ENCODE measurements around the gene SLC38A3. TPM values are rescaled to one million over a fixed set of nuclear protein-coding genes. Genes with fewer than 3 reads are reported as not detected.
A peak's percentile ranks its signal among the peaks of the same experiment; 100 is the strongest.

The SLC38A3 gene
- 0.43 TPM for polyA plus RNA-seq (2012; ENCODE audit: insufficient read depth, insufficient read length, low read depth)

DNA sequence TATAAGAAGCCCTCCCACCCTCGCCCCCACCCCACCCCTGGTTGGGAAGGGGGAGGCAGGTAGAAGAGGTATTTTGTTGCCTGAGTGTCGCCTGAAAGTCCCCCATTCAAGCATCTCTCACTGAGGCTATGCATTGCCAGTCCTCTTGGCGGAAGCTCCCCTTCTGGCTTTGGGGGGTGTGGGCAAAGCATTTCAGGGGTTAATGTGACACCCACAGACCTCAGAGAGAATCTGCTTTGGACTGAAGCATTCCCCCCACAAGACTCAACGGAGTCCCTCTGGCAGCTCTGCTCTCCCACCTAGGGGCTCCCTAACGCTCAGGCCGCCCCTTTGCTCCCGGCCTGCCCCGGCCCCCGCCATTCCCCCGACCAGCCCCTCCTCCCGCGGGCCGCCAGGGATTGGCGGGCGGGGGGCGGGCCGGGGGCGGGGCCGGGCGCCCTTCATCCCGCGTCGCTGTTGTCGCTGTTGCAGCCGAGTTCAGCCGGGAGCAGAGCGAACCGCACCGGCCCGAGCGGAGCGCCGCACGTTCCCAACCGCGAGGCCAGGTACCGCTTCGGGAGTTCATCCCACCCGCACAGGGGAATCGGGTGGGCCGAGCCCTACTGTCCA, at the start of gene SLC38A3:
SLC38A3 (plus strand) TSS at position 468 of the 609 bp plus-strand sequence. CDS start 8,929 bp downstream, outside the sequence.
- TF ChIP-seq, protein P1, sequence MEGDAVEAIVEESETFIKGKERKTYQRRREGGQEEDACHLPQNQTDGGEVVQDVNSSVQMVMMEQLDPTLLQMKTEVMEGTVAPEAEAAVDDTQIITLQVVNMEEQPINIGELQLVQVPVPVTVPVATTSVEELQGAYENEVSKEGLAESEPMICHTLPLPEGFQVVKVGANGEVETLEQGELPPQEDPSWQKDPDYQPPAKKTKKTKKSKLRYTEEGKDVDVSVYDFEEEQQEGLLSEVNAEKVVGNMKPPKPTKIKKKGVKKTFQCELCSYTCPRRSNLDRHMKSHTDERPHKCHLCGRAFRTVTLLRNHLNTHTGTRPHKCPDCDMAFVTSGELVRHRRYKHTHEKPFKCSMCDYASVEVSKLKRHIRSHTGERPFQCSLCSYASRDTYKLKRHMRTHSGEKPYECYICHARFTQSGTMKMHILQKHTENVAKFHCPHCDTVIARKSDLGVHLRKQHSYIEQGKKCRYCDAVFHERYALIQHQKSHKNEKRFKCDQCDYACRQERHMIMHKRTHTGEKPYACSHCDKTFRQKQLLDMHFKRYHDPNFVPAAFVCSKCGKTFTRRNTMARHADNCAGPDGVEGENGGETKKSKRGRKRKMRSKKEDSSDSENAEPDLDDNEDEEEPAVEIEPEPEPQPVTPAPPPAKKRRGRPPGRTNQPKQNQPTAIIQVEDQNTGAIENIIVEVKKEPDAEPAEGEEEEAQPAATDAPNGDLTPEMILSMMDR (IDR thresholded peaks at IDR 0.05; ENCODE audit: low read depth, low read length), result no peak
- no peaks in the 10 kb centered on the region for H3K9me3 ChIP-seq
- H3K36me3 ChIP-seq, result no peaks in the 10 kb centered on the region
- DNase-seq, result peak; percentile 56
- no peaks in the 10 kb centered on the region for H3K4me1 ChIP-seq
- peaks cover 8% of the 10 kb centered on the region for H3K27me3 ChIP-seq
- H3K4me3 ChIP-seq (ENCODE audit: low read depth, low read length), result peak within 1 kb of the TSS; percentile 44

DNA sequence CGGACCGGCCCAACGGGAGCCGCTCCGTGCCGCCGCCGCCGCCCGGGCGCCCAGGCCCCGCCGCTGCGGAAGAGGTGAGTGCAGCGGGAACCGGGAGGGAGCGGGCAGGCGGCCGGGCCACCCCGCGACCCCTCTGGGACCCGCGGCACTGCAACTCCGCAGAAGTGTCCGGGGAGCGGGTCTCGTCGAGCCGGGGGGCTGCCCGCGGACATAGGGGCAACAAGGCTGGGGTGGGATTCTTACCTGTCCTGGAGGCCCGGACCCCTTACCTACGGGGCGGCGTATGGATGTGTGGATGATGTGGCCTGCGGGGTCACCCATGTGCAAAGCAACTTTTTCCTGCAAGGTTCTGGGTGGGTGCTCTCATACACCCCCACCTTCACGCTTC, 49.6 kb upstream of the SLC38A3 start:
- H3K36me3 ChIP-seq, result no peaks in the 10 kb centered on the region
- no peaks in the 10 kb centered on the region for H3K27me3 ChIP-seq
- peaks cover 10% of the 10 kb centered on the region for H3K4me1 ChIP-seq
- H3K9me3 ChIP-seq, result no peaks in the 10 kb centered on the region
- TF ChIP-seq, protein P1 (IDR thresholded peaks at IDR 0.05; ENCODE audit: low read depth, low read length), result no peak
- no peak for DNase-seq
- H3K4me3 ChIP-seq (ENCODE audit: low read depth, low read length), result peak overlapping the region; percentile 50

DNA sequence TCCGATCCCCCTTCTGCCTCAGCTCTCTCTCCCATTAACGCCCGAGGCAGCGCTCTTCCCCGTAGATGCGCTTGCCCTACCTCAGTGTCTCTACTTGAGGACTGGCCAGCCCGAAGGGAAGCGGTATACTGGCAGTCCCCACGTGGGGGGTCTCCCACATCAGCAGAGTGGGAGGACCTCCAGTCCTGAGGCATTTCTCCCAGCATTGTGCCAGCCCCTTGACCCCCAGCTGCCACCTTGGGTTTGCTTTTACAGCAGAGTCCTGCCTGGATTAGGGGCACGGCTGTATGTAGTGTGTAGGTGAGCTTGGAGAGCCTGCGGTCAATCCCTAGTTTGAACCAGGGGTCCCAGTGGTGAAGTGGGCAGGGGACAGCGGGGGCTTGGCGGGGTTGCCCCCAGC, 49.2 kb upstream of the SLC38A3 start:
- no peaks in the 10 kb centered on the region for H3K36me3 ChIP-seq
- TF ChIP-seq, protein P1 (IDR thresholded peaks at IDR 0.05; ENCODE audit: low read depth, low read length), result no peak
- H3K9me3 ChIP-seq, result no peaks in the 10 kb centered on the region
- H3K4me3 ChIP-seq (ENCODE audit: low read depth, low read length), result peak overlapping the region; percentile 50
- no peaks in the 10 kb centered on the region for H3K27me3 ChIP-seq
- H3K4me1 ChIP-seq, result peaks cover 9% of the 10 kb centered on the region
- no peak for DNase-seq

DNA sequence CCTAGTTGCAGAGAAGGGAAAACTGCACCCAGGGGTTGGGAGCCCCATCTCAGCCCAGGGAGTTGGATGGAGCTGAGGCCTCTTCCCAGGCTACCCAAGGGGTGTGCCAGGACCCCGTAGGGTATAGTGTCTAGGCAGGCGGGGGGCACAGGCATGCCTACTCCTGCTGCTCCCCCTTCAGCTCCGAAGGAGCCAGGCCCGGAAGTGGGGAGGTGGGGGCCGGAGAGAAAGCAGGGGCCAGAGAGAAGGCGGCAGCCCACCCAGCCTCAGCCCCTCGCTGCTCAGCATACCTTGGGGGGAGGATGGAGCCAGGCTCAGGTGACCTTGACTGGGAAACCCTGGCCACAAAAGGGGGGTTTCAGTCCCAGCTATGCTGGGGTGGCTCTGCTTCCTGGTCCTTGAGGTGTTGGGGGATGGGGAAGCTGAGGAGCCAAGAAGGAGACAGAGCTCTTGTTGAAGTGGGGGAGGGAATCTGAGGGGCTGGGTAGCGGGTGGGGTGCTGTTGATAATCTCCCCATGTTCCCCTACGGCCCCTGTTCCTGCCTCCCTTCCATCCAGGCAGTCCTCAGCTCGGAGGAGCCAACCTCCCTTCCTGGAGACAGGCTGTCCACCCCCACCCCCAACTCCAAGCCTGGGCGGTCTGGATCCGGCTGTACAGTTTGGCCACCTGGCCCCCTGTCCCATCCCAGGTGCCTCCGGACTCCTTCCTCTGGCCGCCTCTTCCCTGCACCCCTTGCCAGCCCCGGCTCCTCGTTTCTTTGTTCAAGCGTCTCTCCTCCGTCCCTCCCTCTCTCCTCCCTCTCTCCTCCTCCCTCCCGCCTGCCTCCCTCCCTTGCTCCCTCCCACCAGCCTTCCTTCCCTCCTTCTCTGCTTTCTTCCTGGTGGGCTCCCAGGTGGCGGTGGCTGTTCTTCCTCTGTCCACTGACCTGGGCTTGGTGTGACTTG, 48.2 kb upstream of the SLC38A3 start:
- Histone ChIP-seq H3K36me3 (no peaks in the 10 kb centered on the region), H3K4me3 (ENCODE audit: low read depth, low read length) (no peak overlapping the region), H3K4me1 (peaks cover under 1% of the 10 kb centered on the region; the same call in 1 of the 2 replicates), H3K9me3 (no peaks in the 10 kb centered on the region), H3K27me3 (no peaks in the 10 kb centered on the region)
- TF ChIP-seq, protein P1 (IDR thresholded peaks at IDR 0.05; ENCODE audit: low read depth, low read length), result no peak
- no peak for DNase-seq

DNA sequence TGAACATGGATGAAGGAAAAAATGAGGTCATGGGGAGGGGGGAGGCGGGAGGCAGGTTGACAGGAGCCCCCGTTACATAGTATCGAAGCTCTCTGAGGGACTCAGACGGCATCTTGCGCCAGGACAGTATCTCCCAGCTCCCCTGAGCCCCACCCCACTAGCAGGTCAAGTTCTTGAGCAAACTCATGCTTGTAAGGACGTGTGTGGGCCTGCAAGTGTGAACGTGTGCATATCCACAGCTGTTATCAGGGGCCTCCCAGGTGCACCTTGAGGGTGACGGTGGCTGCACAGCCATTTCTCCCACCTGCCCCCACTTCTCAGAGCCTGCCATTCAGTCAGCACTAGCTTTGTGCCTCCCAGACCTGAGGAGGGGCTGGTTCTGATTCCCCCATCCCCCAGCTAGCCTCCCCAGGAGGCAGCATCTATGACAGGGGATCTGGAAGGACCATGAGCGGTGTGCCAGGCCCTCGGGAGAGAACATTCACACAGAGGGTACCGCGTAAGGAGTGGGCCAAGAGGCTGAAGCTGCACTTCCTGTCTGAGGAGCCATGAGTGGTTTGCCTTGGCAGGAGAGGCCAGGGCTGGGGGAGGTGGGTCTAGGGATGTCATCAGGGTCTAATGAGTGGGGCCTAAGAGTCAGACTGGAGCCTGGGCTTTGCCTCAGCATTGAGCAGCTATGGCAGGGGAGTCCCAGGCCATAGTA, 47.1 kb upstream of the SLC38A3 start:
- DNase-seq, result no peak
- Histone ChIP-seq H3K4me1 (no peaks in the 10 kb centered on the region), H3K36me3 (no peaks in the 10 kb centered on the region), H3K4me3 (ENCODE audit: low read depth, low read length) (no peak overlapping the region), H3K9me3 (no peaks in the 10 kb centered on the region), H3K27me3 (no peaks in the 10 kb centered on the region)
- TF ChIP-seq, protein P1 (IDR thresholded peaks at IDR 0.05; ENCODE audit: low read depth, low read length), result no peak

Measured in BE2C (cell line).